ENCODE data around the gene SUPT16H. TPM values are rescaled to one million over a fixed set of nuclear protein-coding genes. Genes with fewer than 3 reads are reported as not detected.
A peak's percentile ranks its signal among the peaks of the same experiment; 100 is the strongest.
"Not testable (repeated sequence)": the region's sequence is repeated elsewhere in the genome, so short reads cannot be mapped to it uniquely, and the experiment has no call there.

SUPT16H gene
- total RNA-seq, 1 donor from 2014 or later: 174 TPM

GRCh38 chr14:21384494-21384851, 654 bp upstream of the SUPT16H start:
- intact Hi-C loops (cut with micrococcal nuclease): loop anchor here (1.0 to 10.0 kb wide), 9 partner anchors 30 to 150 kb away; partner anchors contain the start of genes CHD8, HNRNPC, METTL3 and TOX4
- Mint-ChIP-seq H3K27me3 (no peaks in the 10 kb centered on the region), H3K4me3 (peak overlapping the region; percentile 94), H3K27ac (peak overlapping the region; percentile 99), H3K36me3 (ENCODE audit: low read depth) (peaks cover 46% of the 10 kb centered on the region), H3K4me1 (peaks cover 35% of the 10 kb centered on the region), H3K9me3 (no peaks in the 10 kb centered on the region)
- DNase-seq: no peak

GRCh38 chr14:21382886-21383847, 652 bp downstream of the SUPT16H start:
- Mint-ChIP-seq H3K36me3 (ENCODE audit: low read depth) (peaks cover 41% of the 10 kb centered on the region), H3K9me3 (no peaks in the 10 kb centered on the region)

GRCh38 chr14:21382095-21382494, 1.7 kb downstream of the SUPT16H start:
- H3K27me3 Mint-ChIP-seq: no peaks in the 10 kb centered on the region
- peaks cover 46% of the 10 kb centered on the region for H3K36me3 Mint-ChIP-seq (ENCODE audit: low read depth)
- peaks cover 39% of the 10 kb centered on the region for H3K4me1 Mint-ChIP-seq
- no peaks in the 10 kb centered on the region for H3K9me3 Mint-ChIP-seq
- intact Hi-C loops (cut with micrococcal nuclease): loop anchor here (2.0 to 10.0 kb wide), 2 partner anchors 147 to 175 kb away; no protein-coding TSS in a partner anchor
- peak overlapping the region; percentile 94 for H3K4me3 Mint-ChIP-seq
- H3K27ac Mint-ChIP-seq: peak overlapping the region; percentile 93
- DNase-seq: no peak

More at GRCh38 chr14:21382886-21383847, 652 bp downstream of the SUPT16H start:
- peaks cover 35% of the 10 kb centered on the region for H3K4me1 Mint-ChIP-seq
- peak overlapping the region; percentile 94 for H3K4me3 Mint-ChIP-seq
- no peaks in the 10 kb centered on the region for H3K27me3 Mint-ChIP-seq
- intact Hi-C loops (cut with micrococcal nuclease): loop anchor here (2.0 to 10.0 kb wide), 2 partner anchors 148 to 174 kb away; no protein-coding TSS in a partner anchor
- DNase-seq: peak; percentile 86
- H3K27ac Mint-ChIP-seq: peak overlapping the region; percentile 99

GRCh38 chr14:21379338-21379737, 4.5 kb downstream of the SUPT16H start:
- Mint-ChIP-seq H3K4me1 (peaks cover 32% of the 10 kb centered on the region), H3K27me3 (no peaks in the 10 kb centered on the region), H3K36me3 (ENCODE audit: low read depth) (peaks cover 46% of the 10 kb centered on the region), H3K27ac (no peak overlapping the region), H3K4me3 (no peak overlapping the region), H3K9me3 (no peaks in the 10 kb centered on the region)
- intact Hi-C loops (cut with micrococcal nuclease): no loop called here
- no peak for DNase-seq

- DNase-seq: no peak
- peaks cover 61% of the 10 kb centered on the region for H3K36me3 Mint-ChIP-seq (ENCODE audit: low read depth)
- H3K4me3 Mint-ChIP-seq: no peak overlapping the region
- H3K9me3 Mint-ChIP-seq: no peaks in the 10 kb centered on the region
- H3K4me1 Mint-ChIP-seq: peaks cover 8% of the 10 kb centered on the region
- intact Hi-C loops (cut with micrococcal nuclease): no loop called here
- no peak overlapping the region for H3K27ac Mint-ChIP-seq
- no peaks in the 10 kb centered on the region for H3K27me3 Mint-ChIP-seq
These were observed 9.8 kb downstream of the SUPT16H start for GRCh38 chr14:21373980-21374379.

- DNase-seq: not testable (repeated sequence)
These were observed 11.0 kb downstream of the SUPT16H start for GRCh38 chr14:21372814-21373213.

GRCh38 chr14:21369949-21370679, 13.7 kb downstream of the SUPT16H start:
- no peaks in the 10 kb centered on the region for H3K27me3 Mint-ChIP-seq
- intact Hi-C loops (cut with micrococcal nuclease): no loop called here
- no peak for DNase-seq
- H3K4me3 Mint-ChIP-seq: no peak overlapping the region
- no peak overlapping the region for H3K27ac Mint-ChIP-seq
- H3K36me3 Mint-ChIP-seq (ENCODE audit: low read depth): peaks cover 79% of the 10 kb centered on the region
- H3K9me3 Mint-ChIP-seq: no peaks in the 10 kb centered on the region
- peaks cover 7% of the 10 kb centered on the region for H3K4me1 Mint-ChIP-seq

More at GRCh38 chr14:21372814-21373213, 11.0 kb downstream of the SUPT16H start:
- H3K36me3 Mint-ChIP-seq (ENCODE audit: low read depth): peaks cover 66% of the 10 kb centered on the region
- H3K4me3 Mint-ChIP-seq; H3K4me1 Mint-ChIP-seq; H3K27ac Mint-ChIP-seq; H3K9me3 Mint-ChIP-seq; H3K27me3 Mint-ChIP-seq; intact Hi-C loops (cut with micrococcal nuclease): not testable (repeated sequence)

- H3K4me3 Mint-ChIP-seq: no peak overlapping the region
- no peak overlapping the region for H3K27ac Mint-ChIP-seq
- H3K4me1 Mint-ChIP-seq: peaks cover 7% of the 10 kb centered on the region
- no peaks in the 10 kb centered on the region for H3K27me3 Mint-ChIP-seq
- no peaks in the 10 kb centered on the region for H3K9me3 Mint-ChIP-seq
- peaks cover 89% of the 10 kb centered on the region for H3K36me3 Mint-ChIP-seq (ENCODE audit: low read depth)
- no peak for DNase-seq
- intact Hi-C loops (cut with micrococcal nuclease): no loop called here
These were observed 16.2 kb downstream of the SUPT16H start for GRCh38 chr14:21367582-21368144.

GRCh38 chr14:21356511-21356910, 27.3 kb downstream of the SUPT16H start:
- DNase-seq: no peak
- H3K4me3 Mint-ChIP-seq: no peak overlapping the region
- H3K9me3 Mint-ChIP-seq: no peaks in the 10 kb centered on the region
- intact Hi-C loops (cut with micrococcal nuclease): no loop called here
- peaks cover 7% of the 10 kb centered on the region for H3K4me1 Mint-ChIP-seq
- peaks cover 83% of the 10 kb centered on the region for H3K36me3 Mint-ChIP-seq (ENCODE audit: low read depth)
- no peaks in the 10 kb centered on the region for H3K27me3 Mint-ChIP-seq
- H3K27ac Mint-ChIP-seq: no peak overlapping the region

GRCh38 chr14:21352587-21352986, 31.2 kb downstream of the SUPT16H start:
- no peak overlapping the region for H3K4me3 Mint-ChIP-seq
- intact Hi-C loops (cut with micrococcal nuclease): no loop called here

GRCh38 chr14:21350539-21350938, 33.3 kb downstream of the SUPT16H start:
- H3K4me3 Mint-ChIP-seq: no peak overlapping the region
- H3K27ac Mint-ChIP-seq: no peak overlapping the region
- peaks cover 4% of the 10 kb centered on the region for H3K4me1 Mint-ChIP-seq
- intact Hi-C loops (cut with micrococcal nuclease): no loop called here
- H3K36me3 Mint-ChIP-seq (ENCODE audit: low read depth): peaks cover 43% of the 10 kb centered on the region
- no peaks in the 10 kb centered on the region for H3K9me3 Mint-ChIP-seq
- H3K27me3 Mint-ChIP-seq: peaks cover 6% of the 10 kb centered on the region
- DNase-seq: no peak

More at GRCh38 chr14:21352587-21352986, 31.2 kb downstream of the SUPT16H start:
- Mint-ChIP-seq H3K27ac (no peak overlapping the region), H3K36me3 (ENCODE audit: low read depth) (peaks cover 60% of the 10 kb centered on the region), H3K27me3 (peaks cover 2% of the 10 kb centered on the region), H3K4me1 (peaks cover 4% of the 10 kb centered on the region), H3K9me3 (no peaks in the 10 kb centered on the region)
- DNase-seq: no peak

GRCh38 chr14:21347201-21347600, 36.6 kb downstream of the SUPT16H start:
- no peak overlapping the region for H3K27ac Mint-ChIP-seq
- H3K4me3 Mint-ChIP-seq: no peak overlapping the region
- H3K4me1 Mint-ChIP-seq: peaks cover 4% of the 10 kb centered on the region
- H3K36me3 Mint-ChIP-seq (ENCODE audit: low read depth): peaks cover 17% of the 10 kb centered on the region
- no peaks in the 10 kb centered on the region for H3K9me3 Mint-ChIP-seq
- H3K27me3 Mint-ChIP-seq: peaks cover 8% of the 10 kb centered on the region
- no peak for DNase-seq
- intact Hi-C loops (cut with micrococcal nuclease): no loop called here

- H3K27me3 Mint-ChIP-seq: peaks cover 8% of the 10 kb centered on the region
- peaks cover 4% of the 10 kb centered on the region for H3K4me1 Mint-ChIP-seq
- no peak for DNase-seq
- no peak overlapping the region for H3K4me3 Mint-ChIP-seq
- peaks cover 11% of the 10 kb centered on the region for H3K36me3 Mint-ChIP-seq (ENCODE audit: low read depth)
- H3K9me3 Mint-ChIP-seq: no peaks in the 10 kb centered on the region
- intact Hi-C loops (cut with micrococcal nuclease): no loop called here
- no peak overlapping the region for H3K27ac Mint-ChIP-seq
These were observed 37.2 kb downstream of the SUPT16H start for GRCh38 chr14:21346532-21347135.
